HG03196 (cell line): ENCODE results near the gene PLCB4.
"Not testable (repeated sequence)": the region's sequence is repeated elsewhere in the genome, so short reads cannot be mapped to it uniquely, and the experiment has no call there.

Experiments
- ATAC-seq: cut with Tn5 transposase; IDR thresholded peaks from one replicate; pipeline ENCODE4 v1.9.1; 2021; ENCODE audit not compliant: unreplicated experiment

PLCB4 gene

DNA sequence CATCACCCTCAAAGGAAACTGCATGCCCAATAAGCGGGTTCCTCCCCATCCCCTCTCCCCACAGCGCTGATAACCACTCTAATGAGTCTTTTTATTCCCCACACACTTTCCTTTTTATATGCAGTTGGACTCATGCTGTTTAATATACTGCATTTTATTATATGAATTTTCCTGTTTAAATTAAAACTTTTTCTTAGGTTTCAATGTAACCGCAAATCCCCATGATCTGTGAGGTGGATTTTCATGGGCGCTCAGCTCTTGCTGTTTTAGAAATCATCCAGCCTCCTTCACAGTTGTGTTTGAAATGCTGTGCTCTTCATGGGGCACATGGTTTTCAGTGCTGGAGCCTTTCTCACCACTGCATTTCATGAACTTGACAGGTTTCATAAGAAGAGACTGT, 280.4 kb downstream of the PLCB4 start:
- no peak for ATAC-seq

DNA sequence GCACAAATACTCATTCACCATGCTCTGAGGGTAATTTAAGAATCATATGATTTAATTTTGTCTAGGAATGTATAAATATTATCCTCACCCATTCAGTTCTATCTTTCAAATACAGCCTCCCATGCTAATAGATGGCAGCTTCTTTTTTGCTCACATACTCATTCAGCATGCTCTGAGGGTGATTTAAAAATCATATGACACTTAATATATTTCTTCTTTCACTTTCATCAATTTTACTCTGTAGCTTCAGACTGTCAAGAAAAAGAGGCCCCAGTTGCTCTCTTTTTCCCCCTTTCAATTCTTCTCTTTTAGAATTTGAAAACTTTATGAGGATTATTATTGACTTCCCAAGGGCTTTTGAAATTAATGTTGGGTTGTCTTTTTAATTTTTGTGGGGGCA, 283.9 kb downstream of the PLCB4 start:
- no peak for ATAC-seq

DNA sequence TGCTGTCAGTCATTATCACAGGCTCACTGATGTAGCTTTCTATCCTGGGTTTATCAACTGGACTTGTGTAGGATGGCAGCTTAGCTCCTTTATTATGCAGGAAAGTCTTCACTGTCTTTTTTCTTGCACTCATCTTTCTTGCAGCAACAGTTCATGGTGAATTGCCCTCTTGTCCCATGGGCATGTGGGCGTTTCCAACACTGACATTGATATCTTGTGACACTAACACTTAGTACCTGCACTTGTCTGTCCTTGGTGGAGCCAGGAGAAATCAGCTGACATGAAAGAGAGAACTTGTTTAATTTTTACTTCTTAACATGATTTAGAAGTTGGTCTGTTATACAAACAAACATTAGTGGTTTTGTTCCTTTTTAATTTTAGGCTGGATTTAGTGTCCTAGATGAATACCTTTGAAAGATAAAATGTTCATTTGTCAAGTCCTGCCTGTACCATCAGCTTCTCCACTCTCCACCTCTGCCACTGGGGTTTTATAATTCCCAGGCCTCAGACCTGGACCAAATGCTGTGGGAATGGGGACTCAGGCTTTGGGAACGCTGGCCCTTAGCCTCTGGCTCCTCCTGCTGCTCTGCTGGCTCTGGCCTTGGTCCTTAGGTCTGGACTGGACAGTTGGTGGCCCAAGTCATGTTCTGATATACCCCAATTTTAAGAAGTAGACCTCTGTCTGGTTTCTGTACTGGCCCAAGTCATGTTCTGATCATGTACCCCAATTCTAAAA, 284.5 kb downstream of the PLCB4 start:
- no peak for ATAC-seq

DNA sequence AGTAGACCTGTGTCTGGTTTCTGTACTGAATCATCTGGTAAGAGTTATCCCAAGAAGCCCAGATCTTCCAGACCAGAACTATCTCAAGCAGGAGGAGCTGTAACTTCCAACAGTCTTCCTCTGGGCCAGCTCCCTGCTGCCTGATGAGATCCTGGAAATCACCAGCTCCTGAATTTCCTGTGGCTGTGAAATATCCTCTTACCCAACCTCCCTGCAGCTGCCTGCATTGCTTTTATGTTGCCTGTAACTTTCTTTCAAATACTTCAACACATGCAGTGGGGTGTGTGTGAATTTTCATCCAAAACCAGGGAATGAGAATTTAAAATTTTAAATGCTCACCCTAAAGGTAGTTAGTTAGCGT, 285.0 kb downstream of the PLCB4 start:
- ATAC-seq: no peak

DNA sequence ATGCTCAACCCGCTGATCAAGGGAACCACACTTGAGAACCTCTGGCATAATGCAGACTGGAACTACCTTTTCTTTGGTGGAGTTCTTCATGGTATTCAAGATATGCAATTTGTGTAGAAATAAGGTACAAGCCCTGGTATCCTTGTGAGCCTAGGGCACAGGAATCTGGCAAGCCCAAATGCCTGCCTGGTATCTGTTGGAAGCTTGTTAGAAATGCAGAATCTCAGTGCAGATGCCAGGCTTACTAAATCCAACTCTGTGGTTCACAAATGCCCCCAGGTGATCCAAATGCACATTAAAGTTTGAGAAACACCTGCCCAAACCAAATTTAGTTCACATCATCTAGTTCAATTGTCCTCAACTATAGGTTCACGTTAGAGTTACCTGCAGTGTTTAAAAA, 285.7 kb downstream of the PLCB4 start:
- no peak for ATAC-seq

DNA sequence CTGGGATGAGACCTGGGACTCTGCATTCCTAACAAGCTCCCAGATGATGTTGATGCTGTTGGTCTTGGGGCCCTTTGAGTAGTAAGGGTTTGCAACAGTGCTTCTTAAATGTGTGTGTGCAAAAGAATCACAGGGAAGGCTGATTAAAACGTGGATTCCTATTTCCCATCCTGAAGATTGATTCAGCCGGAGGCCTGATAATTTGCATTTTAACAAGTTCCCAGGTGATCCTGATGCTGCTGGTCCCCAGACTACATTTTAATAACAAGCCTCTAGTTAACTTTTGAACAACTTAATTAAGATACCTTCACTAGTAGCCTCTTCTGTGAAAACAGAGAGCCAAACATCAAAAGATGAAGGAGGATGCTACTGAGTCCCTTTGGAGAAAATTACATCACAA, 289.1 kb downstream of the PLCB4 start:
- no peak for ATAC-seq

DNA sequence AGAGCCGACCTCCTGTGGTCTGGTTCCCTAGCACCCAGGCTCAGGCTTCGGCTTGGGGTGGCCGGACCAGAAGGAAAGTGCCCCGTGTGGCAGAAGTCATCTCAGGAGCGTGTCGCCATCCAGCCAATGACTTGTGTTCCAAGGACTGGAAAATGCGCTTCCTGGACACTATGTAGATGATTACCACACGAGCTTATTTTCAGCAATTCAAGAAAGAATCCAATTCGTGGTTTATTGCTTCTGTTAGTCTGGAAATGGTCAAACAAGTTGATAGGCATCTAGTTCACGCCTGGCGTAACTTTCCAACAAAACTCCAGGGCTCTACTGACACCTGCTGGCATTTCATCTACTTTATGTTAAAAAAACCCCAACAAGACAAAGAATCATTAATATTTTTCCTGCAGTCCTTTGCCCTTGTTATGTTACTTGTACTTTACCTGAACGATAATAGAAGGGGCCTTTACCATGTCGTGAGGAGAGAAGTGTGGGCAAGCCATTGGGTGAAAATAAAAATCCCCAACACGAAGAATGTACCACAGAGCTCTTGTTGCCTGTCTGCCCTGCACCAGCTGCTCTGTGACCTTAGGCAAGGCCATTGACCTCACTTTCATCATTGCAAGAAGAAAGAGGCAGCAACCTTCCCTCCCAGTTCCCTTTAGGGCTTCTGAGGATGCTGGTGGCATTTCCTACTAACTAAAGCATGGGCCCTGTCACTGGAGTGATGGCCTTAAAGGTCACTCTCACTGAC, 290.8 kb downstream of the PLCB4 start:
- no peak for ATAC-seq

DNA sequence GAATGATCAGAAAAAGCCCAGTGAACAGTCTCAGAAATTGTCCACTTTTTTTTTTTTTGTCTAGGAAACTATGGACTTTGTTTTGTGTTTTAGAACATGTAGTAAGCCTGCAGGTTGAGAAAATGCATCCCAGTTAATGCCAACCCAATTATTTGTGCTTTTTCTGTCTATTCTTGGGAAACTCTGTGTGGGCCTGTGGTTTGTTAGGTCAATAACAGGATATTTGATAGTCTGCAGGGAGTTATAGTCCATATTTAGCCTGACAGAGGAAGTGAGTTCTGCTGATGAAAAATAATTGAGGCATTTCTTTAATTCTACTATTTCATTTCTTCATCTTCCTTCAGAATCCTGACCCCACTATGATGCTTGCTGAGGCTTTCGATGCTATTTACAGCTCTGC, 291.5 kb downstream of the PLCB4 start:
- ATAC-seq: no peak

DNA sequence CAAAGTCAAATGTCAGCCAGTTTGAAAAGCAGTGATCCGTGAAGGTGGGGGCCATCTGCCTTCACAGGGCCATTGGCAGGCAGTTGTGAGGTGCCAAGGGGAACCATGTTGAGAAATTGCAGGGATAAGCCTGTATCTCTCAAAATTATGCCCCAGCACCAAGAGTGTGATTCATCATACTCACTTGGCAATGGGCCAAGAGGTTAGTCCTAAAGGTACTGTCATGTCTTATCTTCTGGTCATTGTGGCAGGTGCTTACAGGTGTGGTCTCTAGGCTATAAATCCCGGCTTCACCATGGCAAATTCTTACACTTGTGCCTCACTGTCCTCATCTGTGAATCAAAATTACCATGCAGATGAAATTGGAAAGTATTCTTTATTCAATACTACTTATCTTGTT, 294.8 kb downstream of the PLCB4 start:
- ATAC-seq: no peak

DNA sequence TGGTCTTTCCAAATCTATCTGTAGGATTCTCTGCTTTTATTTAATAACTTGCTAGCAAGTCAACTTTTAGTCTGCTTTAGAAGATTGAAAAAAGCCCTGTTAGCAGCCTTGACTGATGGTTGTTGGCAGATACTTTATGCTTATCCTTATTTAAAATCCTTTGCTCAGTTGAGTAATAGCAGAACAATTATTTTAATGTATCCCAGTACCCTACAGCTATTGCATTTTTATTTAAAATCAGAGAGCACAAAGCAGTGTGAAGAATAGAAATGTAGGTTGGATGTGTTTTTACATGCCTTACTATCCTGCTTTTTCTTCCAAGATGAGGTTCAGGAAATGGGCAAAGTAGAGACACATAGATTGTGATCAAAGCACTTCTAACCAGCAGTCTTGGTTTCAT, 298.4 kb downstream of the PLCB4 start:
- ATAC-seq: no peak

DNA sequence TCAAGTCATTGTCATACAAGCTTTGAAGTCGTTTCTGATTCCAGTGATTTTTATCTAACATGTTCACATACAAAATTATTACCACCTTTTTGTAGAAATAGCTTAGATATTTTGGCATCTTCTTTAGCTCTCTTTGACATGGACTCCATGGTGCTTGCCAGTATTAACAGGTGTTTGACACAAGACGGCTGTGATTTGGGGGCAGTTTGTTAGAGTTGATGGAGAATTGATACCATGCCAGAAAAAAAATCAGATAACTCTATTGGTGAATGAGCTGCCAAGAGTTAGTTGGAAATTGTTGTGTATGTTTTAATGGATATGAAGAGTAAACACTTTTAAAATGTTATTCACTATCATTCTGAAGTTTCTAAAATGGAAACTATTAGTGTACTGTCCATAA, 298.9 kb downstream of the PLCB4 start:
- ATAC-seq: no peak

DNA sequence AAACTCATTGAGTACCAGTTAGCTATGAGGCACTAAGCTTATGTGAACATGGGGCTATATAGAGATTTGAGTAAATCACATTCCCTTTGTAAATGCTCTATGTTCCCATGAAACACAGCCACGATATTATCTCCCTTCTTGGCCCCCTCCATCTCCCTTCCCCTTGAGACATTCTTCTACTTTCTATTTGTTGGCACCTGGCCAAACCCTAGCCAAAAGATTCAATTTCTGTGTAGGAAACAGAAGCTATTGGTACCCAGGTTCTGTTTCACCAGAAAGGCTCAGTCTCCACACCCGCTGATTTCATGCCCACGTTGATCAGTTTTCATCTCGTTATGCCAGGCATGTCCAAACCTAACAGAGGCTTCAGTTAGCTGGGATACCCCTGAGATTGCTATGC, 300.0 kb downstream of the PLCB4 start:
- ATAC-seq: no peak

DNA sequence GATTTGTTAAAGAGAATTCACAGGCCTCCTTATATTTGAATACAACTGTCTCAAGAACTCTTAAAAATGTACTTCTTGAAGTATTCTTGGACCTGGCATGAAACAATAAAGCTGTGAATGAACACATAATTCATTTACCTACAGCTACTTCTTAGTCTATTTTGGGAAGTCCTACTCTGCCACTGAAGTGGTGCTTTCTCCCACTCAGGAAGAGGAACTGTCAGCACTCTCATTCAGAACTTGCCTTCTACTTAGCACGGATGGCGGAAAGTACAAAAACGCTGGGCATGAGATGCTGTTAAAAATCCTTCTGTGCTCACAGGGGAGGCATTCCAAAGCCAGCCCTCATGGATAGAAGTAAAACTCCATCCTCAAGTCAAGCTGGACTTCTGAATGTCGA, 300.7 kb downstream of the PLCB4 start:
- ATAC-seq: no peak

DNA sequence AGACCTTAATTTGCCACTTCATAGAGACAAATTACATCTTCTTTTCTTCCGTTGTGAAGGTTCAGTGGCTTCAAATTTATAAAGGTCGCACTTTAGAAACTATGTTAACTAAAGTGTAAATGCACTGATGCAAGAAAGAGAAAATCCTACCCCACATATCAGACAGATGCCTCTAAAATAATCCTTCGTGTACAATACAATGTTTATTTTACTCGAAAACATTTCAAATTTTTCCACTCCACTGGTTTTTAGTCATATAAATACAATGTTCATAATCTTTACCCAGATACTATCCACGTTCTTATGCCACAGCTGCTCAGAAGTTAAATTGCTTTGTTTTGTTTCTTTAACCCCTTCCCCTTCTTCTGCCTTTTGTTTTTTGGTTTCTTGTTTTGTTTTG, 305.2 kb downstream of the PLCB4 start:
- no peak for ATAC-seq

DNA sequence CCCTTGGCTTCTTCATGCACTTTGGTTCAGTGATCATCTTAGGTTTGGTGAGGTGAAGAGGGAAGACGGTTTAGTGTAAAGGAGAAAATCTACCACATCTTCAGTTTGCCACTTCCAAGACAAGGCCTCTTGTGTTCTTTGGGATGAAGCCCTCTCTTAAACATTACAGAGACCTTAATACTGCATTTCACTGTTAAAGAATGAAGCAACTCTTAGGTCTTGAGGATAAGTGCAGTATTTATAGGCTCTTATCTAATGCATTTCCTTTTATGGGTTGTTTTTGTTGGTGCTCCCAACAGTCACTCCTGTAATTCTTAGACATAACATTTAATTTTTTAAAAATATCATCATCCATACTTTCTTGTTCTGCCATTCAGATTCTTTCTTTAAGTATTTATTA, 305.6 kb downstream of the PLCB4 start:
- ATAC-seq: no peak

DNA sequence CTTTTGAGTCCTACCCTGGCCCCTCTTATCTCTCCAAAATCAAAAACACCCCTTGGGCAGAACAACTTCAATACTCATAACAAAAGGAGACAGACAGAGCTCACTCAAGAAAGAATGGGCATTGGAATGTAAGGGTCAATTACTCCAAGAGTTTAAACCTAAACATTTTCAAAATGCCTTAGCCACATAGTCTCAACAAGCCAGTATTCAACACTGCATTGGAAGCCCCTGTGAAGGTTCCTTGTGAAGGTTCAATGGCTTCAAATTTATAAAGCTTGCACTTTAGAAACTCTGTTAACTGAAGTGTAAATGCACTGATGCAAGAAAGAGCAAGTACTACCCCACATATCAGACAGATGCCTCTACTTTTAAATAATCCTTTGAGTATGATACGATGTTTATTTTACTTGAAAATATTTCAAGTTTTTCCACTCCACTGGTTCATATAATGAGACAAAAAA, 306.4 kb downstream of the PLCB4 start:
- no peak for ATAC-seq

DNA sequence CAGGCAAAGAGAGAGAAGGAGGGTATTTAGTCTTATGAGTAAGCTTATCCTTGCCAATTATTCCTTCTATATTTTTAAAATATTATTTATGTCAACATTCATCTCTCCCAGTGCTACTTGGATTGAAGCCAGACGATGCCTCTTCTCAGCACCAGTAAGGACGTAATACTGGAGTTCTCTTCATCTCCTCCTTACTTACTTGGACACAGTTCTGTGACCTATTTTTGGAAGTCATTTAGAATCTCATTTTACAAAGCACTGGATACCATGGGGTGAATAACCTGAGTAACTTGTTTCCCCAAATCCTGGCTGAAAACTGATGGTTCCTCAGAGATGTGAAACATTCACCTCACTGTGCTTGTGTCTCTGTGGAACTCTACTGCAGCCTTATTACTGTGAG, 308.1 kb downstream of the PLCB4 start:
- ATAC-seq: no peak

DNA sequence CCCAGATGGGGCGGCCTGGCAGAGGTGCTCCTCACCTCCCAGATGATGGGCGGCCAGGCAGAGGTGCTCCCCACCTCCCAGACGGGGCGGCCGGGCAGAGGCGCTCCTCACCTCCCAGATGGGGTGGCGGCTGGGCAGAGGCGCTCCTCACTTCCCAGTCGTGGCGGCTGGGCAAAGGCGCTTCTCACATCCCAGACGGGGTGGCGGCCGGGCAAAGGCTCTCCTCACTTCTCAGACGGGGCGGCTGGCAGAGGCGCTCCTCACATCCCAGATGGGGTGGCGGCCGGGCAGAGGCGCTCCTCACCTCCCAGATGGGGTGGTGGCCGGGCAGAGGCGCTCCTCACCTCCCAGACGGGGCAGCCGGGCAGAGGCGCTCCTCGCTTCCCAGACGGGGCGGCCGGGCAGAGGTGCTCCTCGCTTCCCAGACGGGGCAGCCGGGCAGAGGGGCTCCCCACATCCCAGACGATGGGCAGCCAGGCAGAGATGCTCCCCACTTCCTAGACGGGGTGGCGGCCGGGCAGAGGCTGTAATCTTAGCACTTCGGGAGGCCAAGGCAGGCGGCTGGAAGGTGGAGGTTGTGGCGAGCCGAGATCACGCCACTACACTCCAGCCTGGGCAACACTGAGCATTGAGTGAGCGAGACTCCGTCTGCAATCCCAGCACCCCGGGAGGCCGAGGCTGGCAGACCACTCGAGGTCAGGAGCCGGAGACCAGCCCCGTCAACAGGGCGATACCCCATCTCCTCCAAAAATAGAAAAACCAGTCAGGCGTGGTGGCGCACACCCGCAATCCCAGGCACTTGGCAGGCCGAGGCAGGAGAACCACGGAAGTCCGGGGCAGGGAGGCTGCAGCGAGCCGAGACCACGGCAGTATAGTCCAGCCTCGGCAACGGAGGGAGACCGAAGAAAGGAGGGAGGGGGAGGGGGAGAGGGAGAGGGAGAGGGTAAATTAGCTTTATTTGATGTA, 316.7 kb downstream of the PLCB4 start:
- ATAC-seq: not testable (repeated sequence)

DNA sequence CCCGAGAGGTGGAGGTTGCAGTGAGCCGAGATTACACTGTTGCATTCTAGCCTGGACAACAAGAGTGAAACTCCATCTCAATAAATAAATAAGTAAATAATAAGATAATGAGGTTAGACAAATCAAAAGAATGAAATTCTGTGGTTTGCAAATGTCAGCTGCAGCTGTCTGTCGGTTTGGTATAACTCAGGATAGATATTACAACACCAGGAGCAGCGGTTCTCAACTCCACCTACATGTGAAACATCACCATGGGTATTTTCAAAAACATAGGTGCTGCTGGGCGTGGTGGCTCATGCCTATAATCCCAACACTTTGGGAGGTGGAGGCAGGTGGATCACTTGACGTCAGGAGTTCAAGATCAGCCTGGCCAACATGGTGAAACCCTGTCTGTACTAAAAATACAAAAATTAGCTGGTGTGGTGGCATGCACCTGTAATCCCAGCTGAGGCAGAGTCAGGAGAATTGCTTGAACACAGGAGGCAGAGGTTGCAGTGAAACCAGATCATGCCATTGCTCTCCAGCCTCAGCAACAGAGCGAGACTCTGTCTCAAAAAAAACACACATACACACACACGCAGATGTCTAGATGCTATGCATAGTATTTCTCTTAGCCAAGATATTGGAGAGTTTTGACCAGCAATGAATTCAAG, 319.4 kb downstream of the PLCB4 start:
- no peak for ATAC-seq

DNA sequence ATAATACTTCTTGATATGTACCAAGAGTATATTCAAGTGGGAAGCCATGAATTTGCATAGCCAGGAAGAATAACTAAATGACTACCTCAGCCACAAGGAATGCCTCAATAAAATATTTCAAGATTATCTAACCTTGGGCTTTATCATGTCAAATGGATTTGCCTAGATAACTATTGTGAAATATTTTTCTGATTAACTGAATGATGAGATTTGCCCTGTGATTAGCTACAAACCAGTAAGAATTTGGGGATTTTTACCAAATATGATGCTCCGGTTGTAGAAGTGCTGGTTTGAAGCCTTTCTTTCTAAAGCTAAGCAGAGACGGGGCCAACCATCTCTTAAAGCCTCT, 319.9 kb downstream of the PLCB4 start:
- ATAC-seq: no peak

DNA sequence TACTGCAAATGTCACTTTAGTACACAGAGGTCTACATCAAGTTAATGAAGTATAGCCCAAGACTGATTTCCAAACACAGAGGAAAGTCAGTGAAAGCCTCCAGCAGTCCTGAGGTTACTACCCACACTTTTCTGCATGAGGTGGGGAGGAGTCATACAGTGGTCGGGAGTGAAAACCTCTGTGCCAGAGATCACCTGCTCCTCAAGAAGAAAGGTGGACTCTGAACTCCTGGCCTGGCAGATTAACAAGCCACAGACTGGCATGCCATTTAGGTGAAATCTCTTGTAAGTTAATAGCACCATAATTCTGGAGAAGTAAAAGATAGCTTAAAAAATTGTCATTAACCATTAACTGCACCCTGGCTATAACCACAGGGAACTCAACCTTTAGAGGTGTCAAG, 320.5 kb downstream of the PLCB4 start:
- ATAC-seq: no peak
